Natural killer cell (primary cell): Measurements from ENCODE around the gene RHCG. TPM values are rescaled to one million over a fixed set of nuclear protein-coding genes. Genes with fewer than 3 reads are reported as not detected.

Source experiments
- ATAC-seq, 3 donors: fragments of 150-1000 bp in 2 of 3; fragments of 200-7000 bp in 1 of 3; cut with Tn5 transposase; 1 replicate in 1 of 3; 2 replicates in 2 of 3; pipeline ENCODE4 v1.10.0; 2021; ENCODE audit warnings: mild to moderate bottlenecking in 2 of 3, moderate library complexity in 2 of 3
- DNase-seq, 2 donors: peaks; one replicate each; pipeline versions ENCODE4 v3.0.0 to v3.0.0-alpha.2; 2013 to 2021; ENCODE audit warnings: mixed read lengths in 1 of 2
- H3K27ac ChIP-seq: one replicate; pipeline ENCODE4 v1.5.1; 2013; ENCODE audit warnings: mild to moderate bottlenecking, low read length
- H3K27me3 ChIP-seq: one replicate; pipeline ENCODE4 v1.6.1; 2013; ENCODE audit warnings: low read length; ENCODE audit not compliant: control insufficient read depth, insufficient read depth
- H3K36me3 ChIP-seq: one replicate; pipeline ENCODE4 v1.6.1; 2013; ENCODE audit warnings: low read length; ENCODE audit not compliant: control insufficient read depth, insufficient read depth
- H3K4me1 ChIP-seq: one replicate; pipeline ENCODE4 v1.6.1; 2013; ENCODE audit warnings: low read length; ENCODE audit not compliant: control insufficient read depth, insufficient read depth
- H3K4me3 ChIP-seq: one replicate; pipeline ENCODE4 v1.5.1; 2013; ENCODE audit warnings: low read length
- H3K9me3 ChIP-seq: one replicate; pipeline ENCODE4 v1.6.1; 2013; ENCODE audit warnings: low read length; ENCODE audit not compliant: control insufficient read depth, insufficient read depth
- H3K27ac Mint-ChIP-seq, 2 donors: one replicate each; pipeline ENCODE4 v1.8.0; 2022; ENCODE audit warnings: mild to moderate bottlenecking in 2 of 2, mixed read lengths in 2 of 2, moderate library complexity in 1 of 2
- H3K27me3 Mint-ChIP-seq, 2 donors: one replicate each; pipeline ENCODE4 v1.8.0; 2022; ENCODE audit warnings: low read depth in 2 of 2, mixed read lengths in 2 of 2
- H3K36me3 Mint-ChIP-seq: one replicate; pipeline ENCODE4 v1.8.0; 2022; ENCODE audit warnings: mixed read lengths
- H3K4me1 Mint-ChIP-seq, 2 donors: one replicate each; pipeline ENCODE4 v1.8.0; 2022; ENCODE audit warnings: mixed read lengths in 2 of 2
- H3K4me3 Mint-ChIP-seq: one replicate; pipeline ENCODE4 v1.8.0; 2022; ENCODE audit warnings: mild to moderate bottlenecking, moderate library complexity, mixed read lengths
- H3K9me3 Mint-ChIP-seq, 2 donors: one replicate each; pipeline ENCODE4 v1.8.0; 2022; ENCODE audit warnings: mixed read lengths in 2 of 2
- WGBS: methylation state at CpG from one replicate; pipeline ENCODE4 v1.1.7; 2013; ENCODE audit warnings: missing lambda C conversion rate; ENCODE audit not compliant: insufficient coverage; 5-methylcytosine and 5-hydroxymethylcytosine counted together
- intact Hi-C: fragments of 100-400 bp; cut with micrococcal nuclease; formaldehyde crosslinking; loops from one replicate; pipeline ENCODE4 v1.14.2; 2022
- total RNA-seq, 4 donors: library from RNA; stranded (reverse); fragments of 120-200 nt in 1 of 4; gene quantifications; one replicate each; pipeline versions ENCODE4 v1.2.3 to v1.2.4, GENCODE V29; 2013 to 2022
- TF ChIP-seq, protein P1 (sequence below): fragments of 200-600 bp; IDR thresholded peaks from one replicate; pipeline ENCODE4 v1.8.0; 2022; ENCODE audit warnings: antibody characterized with exemption

RHCG gene
- total RNA-seq, 3 donors from 2014 or later (not counting 1 experiment from before 2014, with no cell fraction given) = not detected

DNA sequence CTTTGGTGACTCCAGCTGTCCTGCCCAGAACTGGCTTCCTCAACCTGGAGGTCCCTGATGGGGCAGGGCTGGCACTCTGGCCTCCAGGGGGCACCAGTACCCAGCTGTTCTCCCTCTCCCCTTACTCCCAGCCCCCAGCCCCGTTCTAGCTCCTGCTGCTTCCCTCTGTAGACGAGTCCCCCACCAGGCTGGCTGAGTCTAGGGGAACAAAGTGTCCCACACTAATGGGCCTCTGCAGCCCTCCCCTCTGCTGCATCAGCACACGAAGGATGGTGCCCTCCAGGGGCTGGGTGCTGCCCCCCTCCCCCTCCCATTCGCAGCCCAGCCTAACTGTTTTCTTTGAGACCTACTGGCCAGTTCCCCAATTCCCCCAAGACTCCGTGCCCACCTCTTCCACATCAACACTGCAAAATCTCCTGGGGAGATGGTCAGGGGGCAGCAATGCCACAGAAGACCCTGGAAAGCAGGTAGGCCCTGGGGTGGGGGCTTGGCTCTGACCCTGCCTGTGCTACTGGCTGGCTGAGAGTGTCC is 4.2 kb downstream of the RHCG start:
- Mint-ChIP-seq H3K27me3 (peaks cover 13 to 41% of the 10 kb centered on the region in 2 donors), H3K36me3 (no peaks in the 10 kb centered on the region), H3K4me1 (peaks cover 8 to 9% of the 10 kb centered on the region in 2 donors), H3K4me3 (no peak overlapping the region), H3K9me3 (no peaks in the 10 kb centered on the region), H3K27ac (no peak overlapping the region)
- no peak for ATAC-seq
- TF ChIP-seq, protein P1, sequence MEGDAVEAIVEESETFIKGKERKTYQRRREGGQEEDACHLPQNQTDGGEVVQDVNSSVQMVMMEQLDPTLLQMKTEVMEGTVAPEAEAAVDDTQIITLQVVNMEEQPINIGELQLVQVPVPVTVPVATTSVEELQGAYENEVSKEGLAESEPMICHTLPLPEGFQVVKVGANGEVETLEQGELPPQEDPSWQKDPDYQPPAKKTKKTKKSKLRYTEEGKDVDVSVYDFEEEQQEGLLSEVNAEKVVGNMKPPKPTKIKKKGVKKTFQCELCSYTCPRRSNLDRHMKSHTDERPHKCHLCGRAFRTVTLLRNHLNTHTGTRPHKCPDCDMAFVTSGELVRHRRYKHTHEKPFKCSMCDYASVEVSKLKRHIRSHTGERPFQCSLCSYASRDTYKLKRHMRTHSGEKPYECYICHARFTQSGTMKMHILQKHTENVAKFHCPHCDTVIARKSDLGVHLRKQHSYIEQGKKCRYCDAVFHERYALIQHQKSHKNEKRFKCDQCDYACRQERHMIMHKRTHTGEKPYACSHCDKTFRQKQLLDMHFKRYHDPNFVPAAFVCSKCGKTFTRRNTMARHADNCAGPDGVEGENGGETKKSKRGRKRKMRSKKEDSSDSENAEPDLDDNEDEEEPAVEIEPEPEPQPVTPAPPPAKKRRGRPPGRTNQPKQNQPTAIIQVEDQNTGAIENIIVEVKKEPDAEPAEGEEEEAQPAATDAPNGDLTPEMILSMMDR = no peak
- Histone ChIP-seq H3K36me3 (no peaks in the 10 kb centered on the region), H3K4me1 (peaks cover 15% of the 10 kb centered on the region), H3K27me3 (peaks cover 25% of the 10 kb centered on the region), H3K9me3 (no peaks in the 10 kb centered on the region), H3K27ac (no peak overlapping the region), H3K4me3 (no peak overlapping the region)
- intact Hi-C loops = no loop called here
- 31% methylated on average over 5 of the region's 5 CpGs for WGBS
- no peak for DNase-seq

DNA sequence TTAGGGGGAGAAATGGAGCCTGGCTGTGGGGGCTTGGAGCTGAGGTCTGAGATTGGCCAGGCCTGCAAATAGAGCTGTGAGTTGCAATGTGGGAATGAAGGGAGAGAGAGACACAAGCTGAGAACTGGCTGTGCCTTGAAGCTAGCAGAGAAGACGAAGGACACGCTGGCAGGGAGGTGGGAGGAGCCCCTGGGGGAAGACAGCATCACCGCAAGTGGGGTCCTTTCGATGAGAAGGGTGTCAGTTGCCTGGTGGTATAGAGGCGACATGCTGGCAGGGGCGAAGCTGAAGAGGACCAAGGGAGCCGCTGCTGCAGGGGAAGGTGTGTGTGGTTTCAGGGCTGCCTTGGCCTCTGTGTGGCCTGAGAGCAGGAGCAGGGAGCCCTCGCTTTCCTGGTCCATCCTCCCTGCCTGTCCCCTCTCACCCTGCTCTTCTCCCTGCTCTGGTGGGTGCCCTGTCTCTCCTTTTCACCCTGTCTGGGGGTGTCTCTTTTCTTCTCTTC is 5.5 kb downstream of the RHCG start:
- H3K36me3 Mint-ChIP-seq = no peaks in the 10 kb centered on the region
- Histone ChIP-seq H3K27ac (no peak overlapping the region), H3K4me1 (peaks cover 12% of the 10 kb centered on the region), H3K36me3 (no peaks in the 10 kb centered on the region), H3K4me3 (no peak overlapping the region), H3K9me3 (no peaks in the 10 kb centered on the region), H3K27me3 (peaks cover 23% of the 10 kb centered on the region)
- H3K4me3 Mint-ChIP-seq = no peak overlapping the region
- no peak for ATAC-seq
- DNase-seq = no peak
- peaks cover 22 to 40% of the 10 kb centered on the region in 2 donors for H3K27me3 Mint-ChIP-seq
- TF ChIP-seq, protein P1 = no peak
- no peaks in the 10 kb centered on the region for H3K9me3 Mint-ChIP-seq
- intact Hi-C loops = no loop called here
- H3K27ac Mint-ChIP-seq = no peak overlapping the region
- H3K4me1 Mint-ChIP-seq = peaks cover 14% of the 10 kb centered on the region in 2 donors
- WGBS = 76% methylated on average over 8 of the region's 8 CpGs

DNA sequence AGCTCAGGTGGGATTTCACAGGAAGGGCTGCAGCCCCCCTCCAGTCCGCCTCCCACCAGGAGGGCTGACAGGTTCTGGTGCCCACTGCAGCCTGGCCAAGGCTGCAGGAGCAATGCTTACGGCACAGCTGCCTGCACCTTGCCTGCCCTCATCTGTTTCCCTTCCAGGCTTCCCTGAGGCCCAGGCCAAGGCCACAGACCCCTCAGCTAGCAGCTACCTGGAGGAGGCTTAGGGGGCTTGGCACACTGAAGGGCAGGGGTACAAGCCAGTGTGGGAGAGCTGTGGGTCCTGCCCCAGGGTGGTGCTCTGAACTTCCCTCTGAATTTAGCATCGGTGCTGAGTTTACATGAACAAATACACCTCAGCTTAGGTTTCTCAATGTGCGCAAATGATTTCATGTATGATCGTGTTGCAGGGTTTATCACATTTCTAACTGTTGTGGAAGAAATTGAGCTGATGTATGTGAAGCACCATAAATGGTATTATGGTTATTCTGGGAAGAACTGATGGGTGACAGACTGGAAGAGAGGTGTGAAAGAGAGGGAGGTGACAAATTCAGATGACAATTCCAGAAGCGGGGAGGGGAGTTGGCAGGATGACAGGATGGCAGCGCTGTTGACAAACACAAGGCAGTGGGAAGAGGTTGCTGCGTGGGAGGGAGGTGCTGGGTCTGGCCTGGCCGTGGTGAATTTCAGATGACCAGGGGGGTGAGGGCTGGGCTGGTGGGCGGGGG is 6.1 kb downstream of the RHCG start:
- H3K27me3 ChIP-seq = peaks cover 20% of the 10 kb centered on the region
- WGBS = 83% methylated on average over 10 of the region's 10 CpGs
- no peak overlapping the region for H3K4me3 ChIP-seq
- H3K4me3 Mint-ChIP-seq = no peak overlapping the region
- TF ChIP-seq, protein P1 = no peak
- H3K27me3 Mint-ChIP-seq = peaks cover 27 to 41% of the 10 kb centered on the region in 2 donors
- ATAC-seq (no peak), DNase-seq (no peak)
- no peak overlapping the region for H3K27ac Mint-ChIP-seq
- H3K9me3 Mint-ChIP-seq = no peaks in the 10 kb centered on the region
- H3K27ac ChIP-seq = no peak overlapping the region
- peaks cover 6% of the 10 kb centered on the region for H3K4me1 ChIP-seq
- intact Hi-C loops = no loop called here
- H3K9me3 ChIP-seq = no peaks in the 10 kb centered on the region
- H3K36me3 ChIP-seq = no peaks in the 10 kb centered on the region
- no peaks in the 10 kb centered on the region for H3K36me3 Mint-ChIP-seq
- peaks cover 9 to 13% of the 10 kb centered on the region in 2 donors for H3K4me1 Mint-ChIP-seq
